RWPE2 (cell line): Measurements from ENCODE around the gene INSC.

Experiments used
- ATAC-seq: fragments of 200-7000 bp; cut with Tn5 transposase; 3 replicates; pipeline ENCODE4 v1.9.1; 2021; ENCODE audit warnings: low read depth
- DNase-seq: peaks from one replicate; pipeline ENCODE4 v3.0.0-alpha.2; 2020; ENCODE audit warnings: low spot score
- H3K27ac ChIP-seq: fragments of 450-650 bp; 2 replicates; pipeline ENCODE4 v1.5.1; 2017; ENCODE audit warnings: mild to moderate bottlenecking; ENCODE audit not compliant: poor library complexity, severe bottlenecking
- H3K27me3 ChIP-seq: fragments of 250-450 bp; sonication (Bioruptor Pico); 2 replicates; pipeline ENCODE4 v1.5.1; 2021; ENCODE audit warnings: mild to moderate bottlenecking, moderate library complexity; ENCODE audit not compliant: insufficient read depth, poor library complexity, severe bottlenecking
- H3K36me3 ChIP-seq: fragments of 250-450 bp; sonication (Bioruptor Pico); 2 replicates; pipeline ENCODE4 v1.5.1; 2020; ENCODE audit warnings: low read depth, mild to moderate bottlenecking, moderate library complexity
- H3K4me1 ChIP-seq: fragments of 250-450 bp; sonication (Bioruptor Pico); 2 replicates; pipeline ENCODE4 v1.5.1; 2021; ENCODE audit warnings: mild to moderate bottlenecking, moderate library complexity; ENCODE audit not compliant: insufficient read depth, poor library complexity, severe bottlenecking
- H3K4me3 ChIP-seq: fragments of 250-450 bp; sonication (Bioruptor Pico); 2 replicates; pipeline ENCODE4 v1.5.1; 2021; ENCODE audit warnings: mild to moderate bottlenecking, moderate library complexity; ENCODE audit not compliant: severe bottlenecking
- H3K9me3 ChIP-seq: fragments of 250-450 bp; sonication (Bioruptor Pico); 2 replicates; pipeline ENCODE4 v1.5.1; 2021; ENCODE audit warnings: mild to moderate bottlenecking, moderate library complexity; ENCODE audit not compliant: severe bottlenecking
- TF ChIP-seq, protein P1 (sequence below): fragments of 450-650 bp; IDR thresholded peaks from one replicate; pipeline ENCODE4 v1.5.1; 2017; ENCODE audit warnings: mild to moderate bottlenecking, moderate library complexity; ENCODE audit not compliant: poor library complexity, severe bottlenecking

INSC gene

GRCh38 chr11:15229069-15229468, 114.3 kb downstream of the INSC start:
- Histone ChIP-seq H3K9me3 (no peaks in the 10 kb centered on the region), H3K4me3 (no peak overlapping the region), H3K27ac (no peak overlapping the region), H3K27me3 (no peaks in the 10 kb centered on the region), H3K4me1 (no peaks in the 10 kb centered on the region), H3K36me3 (no peaks in the 10 kb centered on the region)
- no peak for DNase-seq
- no peak for ATAC-seq
- TF ChIP-seq, protein P1, sequence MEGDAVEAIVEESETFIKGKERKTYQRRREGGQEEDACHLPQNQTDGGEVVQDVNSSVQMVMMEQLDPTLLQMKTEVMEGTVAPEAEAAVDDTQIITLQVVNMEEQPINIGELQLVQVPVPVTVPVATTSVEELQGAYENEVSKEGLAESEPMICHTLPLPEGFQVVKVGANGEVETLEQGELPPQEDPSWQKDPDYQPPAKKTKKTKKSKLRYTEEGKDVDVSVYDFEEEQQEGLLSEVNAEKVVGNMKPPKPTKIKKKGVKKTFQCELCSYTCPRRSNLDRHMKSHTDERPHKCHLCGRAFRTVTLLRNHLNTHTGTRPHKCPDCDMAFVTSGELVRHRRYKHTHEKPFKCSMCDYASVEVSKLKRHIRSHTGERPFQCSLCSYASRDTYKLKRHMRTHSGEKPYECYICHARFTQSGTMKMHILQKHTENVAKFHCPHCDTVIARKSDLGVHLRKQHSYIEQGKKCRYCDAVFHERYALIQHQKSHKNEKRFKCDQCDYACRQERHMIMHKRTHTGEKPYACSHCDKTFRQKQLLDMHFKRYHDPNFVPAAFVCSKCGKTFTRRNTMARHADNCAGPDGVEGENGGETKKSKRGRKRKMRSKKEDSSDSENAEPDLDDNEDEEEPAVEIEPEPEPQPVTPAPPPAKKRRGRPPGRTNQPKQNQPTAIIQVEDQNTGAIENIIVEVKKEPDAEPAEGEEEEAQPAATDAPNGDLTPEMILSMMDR, result no peak

DNA sequence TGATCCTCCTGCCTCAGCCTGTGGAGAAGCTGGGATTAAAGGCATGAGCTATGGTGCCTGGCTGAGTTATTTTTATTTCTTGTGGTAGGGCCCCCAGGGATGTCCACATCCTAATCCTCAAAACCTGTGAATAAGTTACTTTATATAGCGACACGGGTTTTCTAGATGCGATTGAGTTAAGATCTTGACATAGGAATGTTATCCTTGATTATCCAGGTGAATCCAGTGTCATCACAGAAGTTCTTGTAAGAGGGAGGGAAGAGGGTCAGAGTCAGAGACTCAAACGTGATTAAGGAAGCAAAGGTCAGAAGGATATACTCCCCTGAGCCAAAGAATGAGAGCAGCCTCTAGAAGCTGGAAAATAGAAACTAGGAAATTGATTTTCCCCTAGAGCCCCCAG, 117.8 kb downstream of the INSC start:
- ATAC-seq (no peak), DNase-seq (no peak)
- H3K27me3 ChIP-seq, result no peaks in the 10 kb centered on the region
- TF ChIP-seq, protein P1, result no peak
- H3K4me1 ChIP-seq, result no peaks in the 10 kb centered on the region
- no peaks in the 10 kb centered on the region for H3K36me3 ChIP-seq
- H3K4me3 ChIP-seq, result no peak overlapping the region
- no peaks in the 10 kb centered on the region for H3K9me3 ChIP-seq
- H3K27ac ChIP-seq, result no peak overlapping the region

- Histone ChIP-seq H3K9me3 (no peaks in the 10 kb centered on the region), H3K4me1 (no peaks in the 10 kb centered on the region), H3K4me3 (no peak overlapping the region), H3K27me3 (no peaks in the 10 kb centered on the region), H3K27ac (no peak overlapping the region), H3K36me3 (no peaks in the 10 kb centered on the region)
- no peak for DNase-seq
- no peak for ATAC-seq
- TF ChIP-seq, protein P1, result no peak
Observed at GRCh38 chr11:15233371-15234165, 118.8 kb downstream of the INSC start.

DNA sequence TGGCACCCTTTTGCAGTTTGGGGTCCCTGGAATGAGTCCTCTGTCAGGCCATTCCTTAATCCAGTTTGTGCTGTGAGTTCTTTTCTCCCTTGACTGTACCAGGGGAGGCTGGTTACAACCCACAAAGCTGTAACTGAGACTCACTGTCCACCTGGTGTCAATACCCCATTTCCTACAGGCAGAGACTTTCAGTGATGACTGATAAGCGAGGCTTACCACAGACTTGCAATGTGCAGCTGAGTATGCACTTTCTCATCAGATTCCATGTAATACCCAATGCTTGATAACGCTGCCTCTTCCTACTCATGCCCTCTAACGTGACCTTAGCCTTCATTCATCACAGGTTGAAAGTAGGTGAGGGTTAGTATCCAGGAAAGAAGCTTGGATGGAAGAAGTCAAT, 120.1 kb downstream of the INSC start:
- H3K4me1 ChIP-seq, result no peaks in the 10 kb centered on the region
- H3K9me3 ChIP-seq, result no peaks in the 10 kb centered on the region
- H3K27ac ChIP-seq, result no peak overlapping the region
- DNase-seq (no peak), ATAC-seq (no peak)
- H3K36me3 ChIP-seq, result no peaks in the 10 kb centered on the region
- TF ChIP-seq, protein P1, result no peak
- H3K4me3 ChIP-seq, result no peak overlapping the region
- H3K27me3 ChIP-seq, result no peaks in the 10 kb centered on the region

DNA sequence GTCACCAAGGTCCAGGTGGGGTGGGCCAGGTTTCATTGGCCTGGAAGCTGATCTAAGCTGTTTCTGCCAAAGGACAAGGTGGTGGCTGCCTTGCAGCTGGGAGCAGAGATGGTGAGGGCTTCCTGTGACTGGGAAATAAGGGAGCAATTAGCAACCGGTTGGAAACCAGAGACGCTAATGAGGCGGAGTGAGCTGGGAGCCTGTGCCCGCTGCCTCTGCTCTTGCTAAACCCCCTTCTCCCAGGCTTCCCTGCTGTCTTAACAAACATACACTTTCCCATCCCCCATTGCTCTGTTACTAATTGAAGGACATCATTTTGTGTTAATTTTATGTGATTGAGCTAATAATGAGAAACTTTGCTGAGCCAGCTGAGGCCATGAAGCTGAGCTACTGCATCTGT, 121.8 kb downstream of the INSC start:
- Histone ChIP-seq H3K27me3 (no peaks in the 10 kb centered on the region), H3K9me3 (no peaks in the 10 kb centered on the region), H3K4me3 (no peak overlapping the region), H3K36me3 (no peaks in the 10 kb centered on the region), H3K27ac (no peak overlapping the region), H3K4me1 (no peaks in the 10 kb centered on the region)
- ATAC-seq (no peak), DNase-seq (no peak)
- TF ChIP-seq, protein P1, result no peak
